Measurements from ENCODE around the gene EXOC6B. TPM values are rescaled to one million over a fixed set of nuclear protein-coding genes. Genes with fewer than 3 reads are reported as not detected.

EXOC6B gene
- total and polyA plus RNA-seq, 8 donors: 3.4 to 57.2 (median 27.1) TPM

DNA sequence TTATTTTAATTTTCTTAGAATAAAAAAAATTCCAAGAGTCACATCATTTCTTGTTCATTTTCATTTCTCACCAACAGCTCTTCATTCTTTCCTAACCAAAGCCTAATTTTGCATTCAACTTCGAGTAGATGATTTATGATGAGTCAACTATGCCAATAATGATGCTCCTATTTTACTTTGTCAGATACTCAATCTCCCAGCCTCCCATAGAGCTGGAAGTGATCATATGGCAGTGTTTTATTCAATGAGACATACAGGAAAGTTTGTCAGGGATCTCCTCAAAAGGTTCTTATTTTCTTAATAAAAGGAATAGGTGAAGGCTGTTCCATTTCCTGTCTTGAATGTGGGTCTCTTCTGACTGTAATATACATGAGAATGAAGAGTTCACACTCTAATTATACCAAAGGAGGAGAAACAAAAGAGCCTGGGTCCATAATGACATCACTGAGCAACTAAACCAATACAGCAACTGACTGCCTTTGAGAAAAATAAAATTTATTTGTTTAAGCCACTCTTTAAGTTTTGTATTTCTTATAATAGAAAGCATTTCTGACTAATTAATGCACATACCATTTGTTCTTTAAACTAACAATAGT is 447.0 kb downstream of the EXOC6B start:
- Histone ChIP-seq H3K27ac (no peak overlapping the region), H3K4me3 (no peak overlapping the region), H3K36me3 (peaks cover 0 to 35% (median 20%) of the 10 kb centered on the region in 4 donors), H3K4me1 (no peaks in the 10 kb centered on the region), H3K27me3 (no peaks in the 10 kb centered on the region), H3K9me3 (no peaks in the 10 kb centered on the region)
- 76 to 91% (median 83%) methylated on average over 1 of the region's 1 CpG for WGBS, 5 donors
- intact Hi-C loops (cut with DNase I; ENCODE audit: low total_unique reads): no loop called here
- no peak for DNase-seq
- no peak for TF ChIP-seq POLR2A (IDR thresholded peaks at IDR 0.05)
- TF ChIP-seq POLR2AphosphoS5 (IDR thresholded peaks at IDR 0.05): no peak
- TF ChIP-seq EP300 (IDR thresholded peaks at IDR 0.05): no peak
- TF ChIP-seq, protein P1, sequence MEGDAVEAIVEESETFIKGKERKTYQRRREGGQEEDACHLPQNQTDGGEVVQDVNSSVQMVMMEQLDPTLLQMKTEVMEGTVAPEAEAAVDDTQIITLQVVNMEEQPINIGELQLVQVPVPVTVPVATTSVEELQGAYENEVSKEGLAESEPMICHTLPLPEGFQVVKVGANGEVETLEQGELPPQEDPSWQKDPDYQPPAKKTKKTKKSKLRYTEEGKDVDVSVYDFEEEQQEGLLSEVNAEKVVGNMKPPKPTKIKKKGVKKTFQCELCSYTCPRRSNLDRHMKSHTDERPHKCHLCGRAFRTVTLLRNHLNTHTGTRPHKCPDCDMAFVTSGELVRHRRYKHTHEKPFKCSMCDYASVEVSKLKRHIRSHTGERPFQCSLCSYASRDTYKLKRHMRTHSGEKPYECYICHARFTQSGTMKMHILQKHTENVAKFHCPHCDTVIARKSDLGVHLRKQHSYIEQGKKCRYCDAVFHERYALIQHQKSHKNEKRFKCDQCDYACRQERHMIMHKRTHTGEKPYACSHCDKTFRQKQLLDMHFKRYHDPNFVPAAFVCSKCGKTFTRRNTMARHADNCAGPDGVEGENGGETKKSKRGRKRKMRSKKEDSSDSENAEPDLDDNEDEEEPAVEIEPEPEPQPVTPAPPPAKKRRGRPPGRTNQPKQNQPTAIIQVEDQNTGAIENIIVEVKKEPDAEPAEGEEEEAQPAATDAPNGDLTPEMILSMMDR (IDR thresholded peaks at IDR 0.05): no peak

DNA sequence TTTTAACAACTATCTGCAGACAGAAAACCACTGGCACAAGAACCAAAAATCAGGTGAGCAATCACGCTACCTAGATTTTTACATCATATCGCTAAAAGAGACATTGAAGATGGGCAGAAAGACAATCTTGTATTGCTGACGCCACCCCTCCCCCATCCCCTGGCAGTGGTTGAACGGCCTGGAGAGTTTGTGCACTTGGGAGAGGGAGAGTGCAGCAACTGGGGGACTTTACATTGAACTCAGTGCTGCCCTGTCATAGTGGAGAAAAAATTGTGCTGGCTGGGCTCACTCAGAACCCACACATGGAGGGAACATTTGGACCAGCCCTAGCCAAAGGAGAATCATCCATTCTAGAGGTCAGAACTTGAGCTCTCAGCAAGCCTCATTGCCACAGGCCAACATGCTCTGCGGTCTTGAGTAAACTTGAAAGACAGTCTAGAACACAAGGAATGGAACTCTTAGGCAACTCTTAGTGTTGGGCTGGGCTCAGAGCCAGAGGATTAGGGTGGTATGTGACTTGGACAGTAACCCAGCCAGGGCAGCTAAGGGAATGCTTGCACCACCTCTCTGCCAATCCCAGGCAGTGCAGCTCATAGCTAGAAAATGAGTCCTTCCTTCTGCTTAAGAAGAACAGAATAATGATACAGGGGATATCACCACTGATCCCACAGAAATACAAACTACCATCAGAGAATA is 458.2 kb downstream of the EXOC6B start:
- H3K4me1 ChIP-seq: no peaks in the 10 kb centered on the region
- no peaks in the 10 kb centered on the region for H3K27me3 ChIP-seq
- TF ChIP-seq POLR2A (IDR thresholded peaks at IDR 0.05) (no peak), EP300 (IDR thresholded peaks at IDR 0.05) (no peak), POLR2AphosphoS5 (IDR thresholded peaks at IDR 0.05) (peak; percentile 17 to 58 (median 26))
- TF ChIP-seq, protein P1 (IDR thresholded peaks at IDR 0.05): peak in 4 of 7 experiments; percentile 7 to 22 (median 10)
- intact Hi-C loops (cut with DNase I; ENCODE audit: low total_unique reads): no loop called here
- H3K36me3 ChIP-seq: peaks cover 0 to 10% (median 0%) of the 10 kb centered on the region in 4 donors
- DNase-seq: peak; percentile 31 to 74
- no peaks in the 10 kb centered on the region for H3K9me3 ChIP-seq
- H3K4me3 ChIP-seq: no peak overlapping the region
- peak overlapping the region in 1 of 5 donors; percentile 29 for H3K27ac ChIP-seq
- 68 to 78% (median 73%) methylated on average over 5 of the region's 5 CpGs for WGBS, 5 donors

DNA sequence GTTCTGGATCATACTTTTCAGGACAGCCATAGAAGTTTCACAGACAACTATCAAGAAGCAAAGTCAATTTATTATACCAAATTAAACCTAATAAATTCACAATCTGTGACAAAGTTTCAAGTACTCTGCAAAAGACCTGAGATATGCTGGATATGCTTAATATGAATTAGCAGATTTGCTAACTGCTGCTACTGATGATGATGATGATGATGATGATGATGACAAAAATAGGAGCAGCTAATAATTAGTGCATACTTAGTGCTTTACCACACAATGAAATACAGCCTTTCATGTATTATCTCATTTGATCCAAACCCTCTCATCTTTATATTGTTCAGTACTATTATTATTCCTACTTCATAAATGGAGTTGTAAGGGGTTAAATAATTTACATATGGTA is 462.4 kb downstream of the EXOC6B start:
- intact Hi-C loops (cut with DNase I; ENCODE audit: low total_unique reads): no loop called here
- Histone ChIP-seq H3K36me3 (no peaks in the 10 kb centered on the region), H3K4me3 (no peak overlapping the region), H3K9me3 (no peaks in the 10 kb centered on the region), H3K27ac (no peak overlapping the region), H3K4me1 (no peaks in the 10 kb centered on the region), H3K27me3 (no peaks in the 10 kb centered on the region)
- TF ChIP-seq POLR2A (IDR thresholded peaks at IDR 0.05) (no peak), EP300 (IDR thresholded peaks at IDR 0.05) (no peak), POLR2AphosphoS5 (IDR thresholded peaks at IDR 0.05) (no peak)
- TF ChIP-seq, protein P1 (IDR thresholded peaks at IDR 0.05): no peak
- DNase-seq: no peak

DNA sequence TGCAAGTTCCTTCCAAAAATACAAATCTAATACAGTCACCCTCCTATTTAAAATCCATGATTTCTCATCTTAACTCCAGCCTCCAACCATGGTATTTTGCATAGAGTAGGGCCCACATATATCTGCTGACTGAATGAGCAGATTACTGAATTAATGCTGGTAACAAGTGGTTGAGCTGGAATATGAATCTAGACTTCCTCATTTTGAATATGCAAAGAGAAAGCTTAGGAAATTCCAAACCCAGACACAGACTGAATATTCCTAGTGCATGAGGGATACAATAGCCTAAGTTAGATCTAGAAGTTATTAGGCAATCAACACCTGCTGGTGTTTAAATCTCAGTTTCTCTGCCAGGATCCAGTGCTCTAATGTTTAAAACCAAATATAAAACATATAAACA is 463.1 kb downstream of the EXOC6B start:
- no peak overlapping the region for H3K27ac ChIP-seq
- H3K36me3 ChIP-seq: no peaks in the 10 kb centered on the region
- H3K9me3 ChIP-seq: no peaks in the 10 kb centered on the region
- TF ChIP-seq, protein P1 (IDR thresholded peaks at IDR 0.05): no peak
- TF ChIP-seq POLR2A (IDR thresholded peaks at IDR 0.05): no peak
- no peak for TF ChIP-seq POLR2AphosphoS5 (IDR thresholded peaks at IDR 0.05)
- no peak for TF ChIP-seq EP300 (IDR thresholded peaks at IDR 0.05)
- intact Hi-C loops (cut with DNase I; ENCODE audit: low total_unique reads): no loop called here
- DNase-seq: no peak
- no peaks in the 10 kb centered on the region for H3K4me1 ChIP-seq
- H3K27me3 ChIP-seq: no peaks in the 10 kb centered on the region
- no peak overlapping the region for H3K4me3 ChIP-seq

All from stomach (tissue), 9 donors.